CD4-positive, alpha-beta memory T cell (primary cell): ENCODE measurements around the gene MAP2K3. TPM values are rescaled to one million over a fixed set of nuclear protein-coding genes. Genes with fewer than 3 reads are reported as not detected.
"Not testable (repeated sequence)": the region's sequence is repeated elsewhere in the genome, so short reads cannot be mapped to it uniquely, and the experiment has no call there.

Experiments
- CTCF ChIA-PET: fragments of 350-600 bp; sonication (Branson Sonifier 250); formaldehyde crosslinking; loops from one replicate; lab custom pipeline; 2021; ENCODE audit warnings: inconsistent platforms; ENCODE audit not compliant: partially characterized antibody; lab: Charles Lee
- POLR2A ChIA-PET: fragments of 350-600 bp; sonication (Branson Sonifier 250); formaldehyde crosslinking; loops from one replicate; lab custom pipeline; 2021; ENCODE audit not compliant: partially characterized antibody; lab: Charles Lee
- DNase-seq, 5 donors: peaks; one replicate each; pipeline versions ENCODE4 v3.0.0 to v3.0.0-alpha.2; 2020 to 2022; ENCODE audit warnings: mixed read lengths in 1 of 5
- H3K27ac ChIP-seq: one replicate; pipeline ENCODE4 v1.7.0; 2013; ENCODE audit warnings: low read depth, low read length
- H3K27me3 ChIP-seq: 2 replicates; pipeline ENCODE4 v1.7.0; 2013; ENCODE audit warnings: mild to moderate bottlenecking, low read length, moderate library complexity; ENCODE audit not compliant: insufficient read depth
- H3K36me3 ChIP-seq: 2 replicates; pipeline ENCODE4 v1.7.0; 2013; ENCODE audit warnings: mild to moderate bottlenecking, low read length, moderate library complexity; ENCODE audit not compliant: insufficient read depth
- H3K4me1 ChIP-seq: 2 replicates; pipeline ENCODE4 v1.7.0; 2013; ENCODE audit warnings: mild to moderate bottlenecking, low read length, moderate library complexity; ENCODE audit not compliant: insufficient read depth
- H3K4me3 ChIP-seq, 2 donors: one replicate each; pipeline ENCODE4 v1.7.0; 2013; ENCODE audit warnings: low read length in 2 of 2, mild to moderate bottlenecking in 1 of 2
- H3K9me3 ChIP-seq, 2 donors: one replicate each; pipeline ENCODE4 v1.7.0; 2013; ENCODE audit warnings: low read length in 2 of 2, control low read depth in 1 of 2; ENCODE audit not compliant: control insufficient read depth in 1 of 2
- H3K27ac Mint-ChIP-seq, 7 donors: one replicate each; pipeline ENCODE4 v1.8.0; 2020 to 2021; ENCODE audit warnings: mixed read lengths in 7 of 7, mild to moderate bottlenecking in 6 of 7, inconsistent platforms in 3 of 7, moderate library complexity in 3 of 7
- H3K27me3 Mint-ChIP-seq, 2 donors: one replicate each; pipeline ENCODE4 v1.8.0; 2020 to 2021; ENCODE audit warnings: mixed read lengths in 2 of 2
- H3K36me3 Mint-ChIP-seq, 2 donors: one replicate each; pipeline ENCODE4 v1.8.0; 2020 to 2021; ENCODE audit warnings: mixed read lengths in 2 of 2, inconsistent platforms in 1 of 2, mild to moderate bottlenecking in 1 of 2
- H3K4me1 Mint-ChIP-seq, 4 donors: one replicate each; pipeline ENCODE4 v1.8.0; 2020 to 2021; ENCODE audit warnings: mixed read lengths in 4 of 4, mild to moderate bottlenecking in 1 of 4
- H3K4me3 Mint-ChIP-seq, 8 donors: one replicate each; pipeline ENCODE4 v1.8.0; 2020 to 2021; ENCODE audit warnings: mixed read lengths in 8 of 8, mild to moderate bottlenecking in 7 of 8, moderate library complexity in 6 of 8, inconsistent platforms in 3 of 8
- H3K9me3 Mint-ChIP-seq, 8 donors: one replicate each; pipeline ENCODE4 v1.8.0; 2020 to 2021; ENCODE audit warnings: mixed read lengths in 8 of 8, mild to moderate bottlenecking in 5 of 8, inconsistent platforms in 3 of 8, moderate library complexity in 1 of 8
- intact Hi-C: fragments of 100-400 bp; cut with micrococcal nuclease; formaldehyde crosslinking; loops from one replicate; pipeline ENCODE4 v1.15.1; 2023
- polyA plus RNA-seq, 2 donors: library from polyadenylated mRNA; unstranded; fragments of 300-500 nt; fragmentation: Illumina TruSeq; gene quantifications; one replicate each; pipeline ENCODE4 v1.2.3, GENCODE V29; 2021
- total RNA-seq, 2 experiments: library from RNA; stranded (reverse); gene quantifications; one replicate each; pipeline ENCODE4 v1.2.3, GENCODE V29; 2021

MAP2K3 gene
- total and polyA plus RNA-seq, 4 experiments from 2014 or later = 48.5 to 88.9 (median 57.9) TPM

GRCh38 chr17:21310766-21311602 lies 26.5 kb downstream of the MAP2K3 start:
- H3K9me3 Mint-ChIP-seq, H3K27ac ChIP-seq, H3K27me3 Mint-ChIP-seq, intact Hi-C loops, H3K27me3 ChIP-seq, H3K4me1 Mint-ChIP-seq, H3K4me3 ChIP-seq, H3K36me3 ChIP-seq, H3K4me1 ChIP-seq, POLR2A ChIA-PET, DNase-seq, H3K27ac Mint-ChIP-seq, H3K9me3 ChIP-seq, H3K4me3 Mint-ChIP-seq, CTCF ChIA-PET: not testable (repeated sequence)
- H3K36me3 Mint-ChIP-seq = peaks cover 15 to 52% of the 10 kb centered on the region in 2 donors

GRCh38 chr17:21313320-21313719 lies 28.8 kb downstream of the MAP2K3 start:
- intact Hi-C loops = no loop called here
- ChIA-PET CTCF (no interaction called here), POLR2A (no interaction called here)
- Histone ChIP-seq H3K9me3 (no peaks in the 10 kb centered on the region), H3K27me3 (no peaks in the 10 kb centered on the region), H3K36me3 (peaks cover 4% of the 10 kb centered on the region), H3K4me1 (no peaks in the 10 kb centered on the region), H3K4me3 (no peak overlapping the region), H3K27ac (no peak overlapping the region)
- Mint-ChIP-seq H3K27ac (peak overlapping the region in 3 of 7 donors; percentile 24 to 62 (median 40)), H3K9me3 (peaks cover 0 to 5% (median under 1%) of the 10 kb centered on the region in 8 donors), H3K4me1 (no peaks in the 10 kb centered on the region), H3K27me3 (no peaks in the 10 kb centered on the region), H3K36me3 (peaks cover 13 to 39% of the 10 kb centered on the region in 2 donors), H3K4me3 (peak overlapping the region in 1 of 8 donors; percentile 30)
- peak in 1 of 5 donors; percentile 12 for DNase-seq

GRCh38 chr17:21313761-21314160 lies 29.2 kb downstream of the MAP2K3 start:
- intact Hi-C loops, H3K4me3 ChIP-seq, H3K4me1 Mint-ChIP-seq, H3K27me3 ChIP-seq, H3K36me3 ChIP-seq, H3K9me3 Mint-ChIP-seq, H3K4me3 Mint-ChIP-seq, H3K27ac ChIP-seq, H3K27me3 Mint-ChIP-seq, H3K9me3 ChIP-seq, H3K4me1 ChIP-seq, CTCF ChIA-PET, POLR2A ChIA-PET, DNase-seq: not testable (repeated sequence)
- H3K36me3 Mint-ChIP-seq = peaks cover 10 to 37% of the 10 kb centered on the region in 2 donors
- H3K27ac Mint-ChIP-seq = peak overlapping the region in 1 of 7 donors; percentile 40

GRCh38 chr17:21314261-21314664 lies 29.8 kb downstream of the MAP2K3 start:
- DNase-seq = peak in 1 of 5 donors; percentile 13
- H3K4me1 Mint-ChIP-seq, H3K27me3 ChIP-seq, H3K4me3 Mint-ChIP-seq, H3K9me3 ChIP-seq, intact Hi-C loops, POLR2A ChIA-PET, H3K27ac ChIP-seq, H3K27me3 Mint-ChIP-seq, H3K4me3 ChIP-seq, H3K9me3 Mint-ChIP-seq, H3K36me3 ChIP-seq, H3K4me1 ChIP-seq: not testable (repeated sequence)
- CTCF ChIA-PET = interaction anchor here (0.7 kb wide), 2 partner anchors 219 to 275 kb away, joined by 3 read pairs; no protein-coding TSS in a partner anchor
- H3K36me3 Mint-ChIP-seq = peaks cover 5 to 32% of the 10 kb centered on the region in 2 donors
- H3K27ac Mint-ChIP-seq = peak overlapping the region in 1 of 7 donors; percentile 4

- H3K9me3 ChIP-seq, intact Hi-C loops, DNase-seq, H3K4me3 ChIP-seq, H3K9me3 Mint-ChIP-seq, H3K4me1 ChIP-seq, H3K27me3 Mint-ChIP-seq, H3K4me1 Mint-ChIP-seq, POLR2A ChIA-PET, H3K36me3 ChIP-seq, H3K27me3 ChIP-seq, H3K27ac ChIP-seq, H3K4me3 Mint-ChIP-seq: not testable (repeated sequence)
- Mint-ChIP-seq H3K36me3 (peaks cover 5 to 31% of the 10 kb centered on the region in 2 donors), H3K27ac (peak overlapping the region in 1 of 7 donors; percentile 4)
- CTCF ChIA-PET = interaction anchor here (0.7 kb wide), 2 partner anchors 219 to 275 kb away, joined by 3 read pairs; no protein-coding TSS in a partner anchor
Observed at GRCh38 chr17:21314701-21315111, 30.2 kb downstream of the MAP2K3 start.

GRCh38 chr17:21315246-21316000 lies 30.9 kb downstream of the MAP2K3 start:
- H3K9me3 Mint-ChIP-seq, H3K4me3 ChIP-seq, H3K27me3 Mint-ChIP-seq, H3K4me1 Mint-ChIP-seq, H3K9me3 ChIP-seq, POLR2A ChIA-PET, H3K27ac ChIP-seq, H3K36me3 ChIP-seq, intact Hi-C loops, H3K4me1 ChIP-seq, H3K27me3 ChIP-seq: not testable (repeated sequence)
- H3K4me3 Mint-ChIP-seq = peak overlapping the region in 1 of 8 donors; percentile 46
- CTCF ChIA-PET = interaction anchor here (0.7 to 0.8 kb wide), 3 partner anchors 33 to 276 kb away, joined by 3 read pairs; no protein-coding TSS in a partner anchor
- peak overlapping the region in 1 of 7 donors; percentile 29 for H3K27ac Mint-ChIP-seq
- DNase-seq = peak in 1 of 5 donors; percentile 20
- peaks cover 0 to 25% of the 10 kb centered on the region in 2 donors for H3K36me3 Mint-ChIP-seq

- H3K27ac ChIP-seq, H3K4me3 ChIP-seq, POLR2A ChIA-PET, intact Hi-C loops, H3K27me3 Mint-ChIP-seq, H3K9me3 ChIP-seq, H3K27me3 ChIP-seq, H3K4me3 Mint-ChIP-seq, H3K27ac Mint-ChIP-seq, H3K9me3 Mint-ChIP-seq, H3K4me1 ChIP-seq, H3K4me1 Mint-ChIP-seq, H3K36me3 ChIP-seq, DNase-seq: not testable (repeated sequence)
- CTCF ChIA-PET = interaction anchor here (0.8 kb wide), 1 partner anchor 34 kb away, joined by 3 read pairs; no protein-coding TSS in a partner anchor
- H3K36me3 Mint-ChIP-seq = peaks cover 0 to 20% of the 10 kb centered on the region in 2 donors
Observed at GRCh38 chr17:21316212-21316886, 31.8 kb downstream of the MAP2K3 start.
